Measurements from ENCODE around the gene ZNF407.
A peak's percentile ranks its signal among the peaks of the same experiment; 100 is the strongest.

ZNF407 gene

DNA sequence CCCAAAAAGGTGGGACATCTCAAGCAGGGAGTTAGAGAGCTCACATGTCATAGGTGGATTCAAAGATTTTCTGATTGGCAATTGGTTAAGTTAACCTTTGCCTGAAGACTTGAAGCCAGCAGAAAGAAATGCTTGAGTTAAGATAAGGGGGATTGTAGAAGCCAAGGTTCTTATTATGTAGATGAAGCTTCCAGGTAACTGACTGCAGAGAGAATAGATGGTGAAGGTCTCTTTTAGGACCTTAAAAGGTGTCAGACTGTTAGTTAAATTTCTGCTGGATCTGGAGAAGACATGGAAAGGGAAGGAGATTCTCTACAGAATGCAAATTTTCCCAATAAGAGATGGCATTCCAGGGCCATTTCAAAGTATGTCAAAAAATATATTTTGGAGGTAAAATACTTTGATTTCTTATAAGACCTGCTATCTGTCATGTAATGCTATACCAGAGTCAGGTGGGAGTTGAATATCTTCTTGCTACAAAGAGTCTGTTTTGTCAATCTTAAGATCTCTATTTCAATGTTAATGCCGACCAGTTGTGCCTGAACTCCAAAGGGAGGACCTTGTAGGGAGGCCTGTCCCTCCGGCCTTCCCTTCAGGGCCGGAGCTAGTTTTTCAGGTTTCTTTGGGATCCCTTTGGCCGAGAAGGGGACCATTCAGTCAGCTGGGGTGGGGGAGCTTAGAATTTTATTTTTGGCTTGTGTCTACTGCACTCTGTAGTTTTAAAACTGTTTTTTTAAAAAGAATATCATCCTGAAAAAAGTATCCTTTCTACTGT lies 330.7 kb downstream of the ZNF407 start:
- in situ Hi-C loops (cut with HindIII; ENCODE audit: low sequenced_read_pairs) = no loop called here
- TF ChIP-seq, protein P1, sequence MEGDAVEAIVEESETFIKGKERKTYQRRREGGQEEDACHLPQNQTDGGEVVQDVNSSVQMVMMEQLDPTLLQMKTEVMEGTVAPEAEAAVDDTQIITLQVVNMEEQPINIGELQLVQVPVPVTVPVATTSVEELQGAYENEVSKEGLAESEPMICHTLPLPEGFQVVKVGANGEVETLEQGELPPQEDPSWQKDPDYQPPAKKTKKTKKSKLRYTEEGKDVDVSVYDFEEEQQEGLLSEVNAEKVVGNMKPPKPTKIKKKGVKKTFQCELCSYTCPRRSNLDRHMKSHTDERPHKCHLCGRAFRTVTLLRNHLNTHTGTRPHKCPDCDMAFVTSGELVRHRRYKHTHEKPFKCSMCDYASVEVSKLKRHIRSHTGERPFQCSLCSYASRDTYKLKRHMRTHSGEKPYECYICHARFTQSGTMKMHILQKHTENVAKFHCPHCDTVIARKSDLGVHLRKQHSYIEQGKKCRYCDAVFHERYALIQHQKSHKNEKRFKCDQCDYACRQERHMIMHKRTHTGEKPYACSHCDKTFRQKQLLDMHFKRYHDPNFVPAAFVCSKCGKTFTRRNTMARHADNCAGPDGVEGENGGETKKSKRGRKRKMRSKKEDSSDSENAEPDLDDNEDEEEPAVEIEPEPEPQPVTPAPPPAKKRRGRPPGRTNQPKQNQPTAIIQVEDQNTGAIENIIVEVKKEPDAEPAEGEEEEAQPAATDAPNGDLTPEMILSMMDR (IDR thresholded peaks at IDR 0.05; ENCODE audit: low read depth, low read length, missing control alignments) = no peak
- no peak for DNase-seq (ENCODE audit: low read depth)
- no peak overlapping the region for H3K4me3 ChIP-seq (ENCODE audit: low read depth, low read length)

DNA sequence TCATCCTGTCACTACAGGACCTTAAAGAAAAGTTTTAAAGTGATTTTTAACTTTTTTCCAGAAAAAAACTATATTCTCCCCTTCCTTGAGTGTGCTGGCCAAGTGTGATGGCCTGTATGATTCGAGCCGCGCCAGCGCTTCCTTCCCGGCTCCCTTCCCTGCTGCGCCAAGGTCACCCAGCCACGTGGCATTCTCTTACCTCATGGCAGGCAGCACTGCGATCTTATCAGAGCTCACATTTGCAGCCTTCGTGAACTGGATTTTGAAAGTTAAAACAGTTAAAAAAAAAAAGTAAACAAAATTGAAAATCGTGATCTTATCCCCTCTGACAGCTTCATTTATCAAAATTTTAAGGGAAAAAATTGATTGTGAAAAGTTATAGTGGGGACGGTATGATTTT lies 331.4 kb downstream of the ZNF407 start:
- in situ Hi-C loops (cut with HindIII; ENCODE audit: low sequenced_read_pairs) = no loop called here
- DNase-seq (ENCODE audit: low read depth) = no peak
- TF ChIP-seq, protein P1 (IDR thresholded peaks at IDR 0.05; ENCODE audit: low read depth, low read length, missing control alignments) = no peak
- H3K4me3 ChIP-seq (ENCODE audit: low read depth, low read length) = no peak overlapping the region

DNA sequence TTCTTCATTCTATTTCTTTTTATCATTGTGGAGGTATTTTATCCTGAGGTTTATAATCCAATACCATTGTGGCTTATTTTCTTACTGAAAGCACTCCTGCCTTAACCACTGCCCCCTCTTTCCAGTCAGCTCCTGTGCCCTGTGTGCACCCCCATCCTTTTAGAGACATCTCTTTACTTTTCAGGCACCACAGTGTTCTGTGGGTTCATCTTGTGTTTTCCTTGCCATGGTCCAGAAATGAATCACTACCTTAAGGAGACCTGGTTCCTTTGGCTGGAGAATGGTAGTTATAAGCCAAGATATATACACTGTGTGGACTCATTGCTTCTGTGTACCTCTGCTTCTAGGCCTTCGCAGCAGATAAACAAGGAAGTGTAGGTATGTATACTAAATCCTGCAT lies 332.9 kb downstream of the ZNF407 start:
- in situ Hi-C loops (cut with HindIII; ENCODE audit: low sequenced_read_pairs) = no loop called here
- peak; percentile 9 for DNase-seq (ENCODE audit: low read depth)
- H3K4me3 ChIP-seq (ENCODE audit: low read depth, low read length) = no peak overlapping the region
- TF ChIP-seq, protein P1 (IDR thresholded peaks at IDR 0.05; ENCODE audit: low read depth, low read length, missing control alignments) = no peak

DNA sequence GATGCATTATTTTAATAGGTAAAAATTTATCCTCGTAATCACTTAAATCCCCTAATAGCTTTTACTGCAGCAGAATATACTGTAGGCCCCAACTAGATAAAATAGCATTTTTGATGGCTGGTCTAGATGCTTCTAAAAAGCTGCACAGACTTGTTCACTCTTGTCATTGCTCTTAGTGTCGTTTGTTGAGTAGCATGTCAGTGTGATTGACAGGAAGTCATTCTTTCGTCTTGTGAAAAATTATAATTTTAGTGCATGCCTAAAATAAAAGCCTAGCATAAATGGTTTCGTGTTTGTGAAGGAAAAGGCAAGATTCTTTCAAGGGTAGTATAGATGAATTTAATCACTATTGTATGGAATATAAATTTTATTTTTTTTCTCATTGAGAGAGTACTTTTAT lies 336.3 kb downstream of the ZNF407 start:
- H3K4me3 ChIP-seq (ENCODE audit: low read depth, low read length) = no peak overlapping the region
- in situ Hi-C loops (cut with HindIII; ENCODE audit: low sequenced_read_pairs) = no loop called here
- no peak for DNase-seq (ENCODE audit: low read depth)
- TF ChIP-seq, protein P1 (IDR thresholded peaks at IDR 0.05; ENCODE audit: low read depth, low read length, missing control alignments) = no peak

DNA sequence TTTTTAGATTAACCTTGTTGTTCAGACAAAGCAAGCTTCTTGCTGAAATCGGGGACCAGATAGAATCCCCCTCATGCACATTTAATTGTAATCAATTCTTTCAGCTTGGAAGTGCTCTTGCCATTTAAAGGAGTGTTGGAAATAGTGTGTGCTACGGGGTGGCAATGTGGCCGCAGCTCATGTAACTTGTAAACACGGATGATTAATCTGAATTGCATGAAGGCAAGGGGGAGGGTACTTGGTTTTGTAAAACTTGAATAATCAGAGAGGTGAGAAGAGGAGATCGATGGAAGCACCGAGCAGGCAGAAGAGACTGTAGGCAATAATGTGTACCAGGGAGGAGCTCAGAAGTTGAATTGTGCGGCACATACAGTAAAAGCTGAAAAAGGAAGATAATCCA lies 337.8 kb downstream of the ZNF407 start:
- TF ChIP-seq, protein P1 (IDR thresholded peaks at IDR 0.05; ENCODE audit: low read depth, low read length, missing control alignments) = no peak
- DNase-seq (ENCODE audit: low read depth) = no peak
- in situ Hi-C loops (cut with HindIII; ENCODE audit: low sequenced_read_pairs) = no loop called here

DNA sequence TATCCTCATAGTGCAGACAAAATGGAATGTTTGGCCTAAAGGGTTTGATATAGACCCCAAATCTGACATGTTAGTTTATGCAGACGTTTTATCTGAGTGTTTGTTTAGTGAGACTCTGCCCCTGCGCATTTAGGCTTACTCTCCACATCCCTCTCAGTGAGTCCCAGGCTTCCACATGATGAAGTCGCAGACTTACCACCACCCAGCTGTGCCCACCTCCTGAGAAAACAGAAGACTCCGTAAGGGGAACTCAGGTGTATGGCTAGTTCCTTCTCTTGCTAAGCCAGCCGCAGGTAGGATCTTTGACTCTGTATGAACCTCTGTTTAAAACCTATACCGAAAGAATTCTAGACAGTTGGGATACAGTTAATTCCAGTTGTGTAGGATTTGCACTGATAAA lies 338.7 kb downstream of the ZNF407 start:
- in situ Hi-C loops (cut with HindIII; ENCODE audit: low sequenced_read_pairs) = no loop called here

More for the DNA sequence above, 337.8 kb downstream of the ZNF407 start:
- H3K4me3 ChIP-seq (ENCODE audit: low read depth, low read length) = no peak overlapping the region

More for the DNA sequence above, 338.7 kb downstream of the ZNF407 start:
- no peak for DNase-seq (ENCODE audit: low read depth)
- H3K4me3 ChIP-seq (ENCODE audit: low read depth, low read length) = no peak overlapping the region
- TF ChIP-seq, protein P1 (IDR thresholded peaks at IDR 0.05; ENCODE audit: low read depth, low read length, missing control alignments) = no peak
